GM18861 (cell line): ENCODE measurements around the gene SGK1.
"Not testable (repeated sequence)": the region's sequence is repeated elsewhere in the genome, so short reads cannot be mapped to it uniquely, and the experiment has no call there.

Source experiments
- ATAC-seq: cut with Tn5 transposase; IDR thresholded peaks from one replicate; pipeline ENCODE4 v1.9.1; 2021; ENCODE audit not compliant: unreplicated experiment

Gene SGK1

GRCh38 chr6:134328138-134328537, 10.2 kb upstream of the SGK1 start:
- no peak for ATAC-seq

GRCh38 chr6:134326192-134326591, 8.3 kb upstream of the SGK1 start:
- ATAC-seq: not testable (repeated sequence)

- ATAC-seq: no peak
Observed at GRCh38 chr6:134324766-134325165, 6.9 kb upstream of the SGK1 start.

- ATAC-seq: no peak
Observed at GRCh38 chr6:134324141-134324540, 6.2 kb upstream of the SGK1 start.

- no peak for ATAC-seq
Observed at GRCh38 chr6:134323698-134324097, 5.8 kb upstream of the SGK1 start.

- ATAC-seq: no peak
Observed at GRCh38 chr6:134323294-134323693, 5.4 kb upstream of the SGK1 start.

- no peak for ATAC-seq
Observed at GRCh38 chr6:134322216-134322615, 4.3 kb upstream of the SGK1 start.

GRCh38 chr6:134321246-134321645, 3.3 kb upstream of the SGK1 start:
- ATAC-seq: no peak

GRCh38 chr6:134319686-134320085, 1.8 kb upstream of the SGK1 start:
- not testable (repeated sequence) for ATAC-seq

GRCh38 chr6:134318974-134319281, 1.0 kb upstream of the SGK1 start:
- no peak for ATAC-seq

- ATAC-seq: no peak
Observed at GRCh38 chr6:134318236-134318973, 493 bp upstream of the SGK1 start.

- no peak for ATAC-seq
Observed at GRCh38 chr6:134316733-134317431, 1.0 kb downstream of the SGK1 start.

- no peak for ATAC-seq
Observed at GRCh38 chr6:134315974-134316441, 1.9 kb downstream of the SGK1 start.

- no peak for ATAC-seq
Observed at GRCh38 chr6:134315189-134315588, 2.7 kb downstream of the SGK1 start.

GRCh38 chr6:134314006-134314821, 3.7 kb downstream of the SGK1 start:
- ATAC-seq: no peak

GRCh38 chr6:134312038-134312660, 5.8 kb downstream of the SGK1 start:
- ATAC-seq: no peak

- no peak for ATAC-seq
Observed at GRCh38 chr6:134310817-134311216, 7.1 kb downstream of the SGK1 start.

- ATAC-seq: no peak
Observed at GRCh38 chr6:134309983-134310605, 7.8 kb downstream of the SGK1 start.

GRCh38 chr6:134309227-134309626, 8.7 kb downstream of the SGK1 start:
- ATAC-seq: no peak

- no peak for ATAC-seq
Observed at GRCh38 chr6:134308800-134309199, 9.1 kb downstream of the SGK1 start.

- no peak for ATAC-seq
Observed at GRCh38 chr6:134307870-134308269, 10.0 kb downstream of the SGK1 start.
